ENCODE results near the gene CRIM1.

DNA sequence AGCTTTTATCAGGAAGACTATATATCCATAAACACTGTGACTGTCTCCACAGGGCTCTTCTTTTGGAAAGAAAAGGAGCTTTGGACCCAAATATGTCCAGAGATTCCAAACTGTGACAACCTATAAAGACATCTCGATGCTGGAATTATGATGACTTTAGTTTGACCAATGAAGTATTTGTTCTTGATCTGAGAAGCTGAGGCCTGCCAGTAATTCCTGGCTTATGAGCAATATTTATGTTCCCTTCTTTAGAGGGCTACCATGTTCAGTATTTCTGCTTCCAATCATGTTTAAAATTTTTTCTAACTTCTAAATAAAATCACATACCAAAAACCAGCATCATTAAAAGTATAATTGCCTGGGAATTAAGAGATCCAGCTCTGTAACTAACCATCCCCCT lies 201.3 kb downstream of the CRIM1 start:
- TF ChIP-seq CTCF (IDR thresholded peaks at IDR 0.05) (no peak), POLR2A (IDR thresholded peaks at IDR 0.05) (no peak)

All from tibial nerve (tissue), 3 donors.